Measurements from ENCODE around the gene NEURL1B. TPM values are rescaled to one million over a fixed set of nuclear protein-coding genes. Genes with fewer than 3 reads are reported as not detected.
"Not testable (repeated sequence)": the region's sequence is repeated elsewhere in the genome, so short reads cannot be mapped to it uniquely, and the experiment has no call there.

The NEURL1B gene
- total RNA-seq, 1 experiment from 2014 or later: 18.8 TPM

GRCh38 chr5:172664681-172665541 lies 23.8 kb downstream of the NEURL1B start:
- no peak overlapping the region for H3K27ac ChIP-seq
- H3K4me3 ChIP-seq: no peak overlapping the region
- DNase-seq: no peak
- H3K4me1 ChIP-seq: peaks cover 19% of the 10 kb centered on the region
- no peaks in the 10 kb centered on the region for H3K9me3 ChIP-seq (replicated peaks)
- no peaks in the 10 kb centered on the region for H3K27me3 ChIP-seq
- H3K36me3 ChIP-seq: no peaks in the 10 kb centered on the region; the same call in 1 of the 2 replicates

GRCh38 chr5:172666251-172666650 lies 25.2 kb downstream of the NEURL1B start:
- Histone ChIP-seq H3K4me1 (peaks cover 9% of the 10 kb centered on the region), H3K27me3 (no peaks in the 10 kb centered on the region), H3K9me3 (replicated peaks) (no peaks in the 10 kb centered on the region), H3K4me3 (no peak overlapping the region), H3K36me3 (peaks cover 4% of the 10 kb centered on the region; the same call in 1 of the 2 replicates), H3K27ac (no peak overlapping the region)
- DNase-seq: no peak

- peak overlapping the region; percentile 29; the same call in 1 of the 2 replicates for H3K27ac ChIP-seq
- H3K9me3 ChIP-seq (replicated peaks): no peaks in the 10 kb centered on the region
- no peaks in the 10 kb centered on the region for H3K27me3 ChIP-seq
- H3K4me1 ChIP-seq: peaks cover 8% of the 10 kb centered on the region
- H3K36me3 ChIP-seq: peaks cover 8% of the 10 kb centered on the region; the same call in 1 of the 2 replicates
- H3K4me3 ChIP-seq: no peak overlapping the region
- DNase-seq: no peak
Measured at GRCh38 chr5:172667786-172668593, 26.9 kb downstream of the NEURL1B start.

DNA sequence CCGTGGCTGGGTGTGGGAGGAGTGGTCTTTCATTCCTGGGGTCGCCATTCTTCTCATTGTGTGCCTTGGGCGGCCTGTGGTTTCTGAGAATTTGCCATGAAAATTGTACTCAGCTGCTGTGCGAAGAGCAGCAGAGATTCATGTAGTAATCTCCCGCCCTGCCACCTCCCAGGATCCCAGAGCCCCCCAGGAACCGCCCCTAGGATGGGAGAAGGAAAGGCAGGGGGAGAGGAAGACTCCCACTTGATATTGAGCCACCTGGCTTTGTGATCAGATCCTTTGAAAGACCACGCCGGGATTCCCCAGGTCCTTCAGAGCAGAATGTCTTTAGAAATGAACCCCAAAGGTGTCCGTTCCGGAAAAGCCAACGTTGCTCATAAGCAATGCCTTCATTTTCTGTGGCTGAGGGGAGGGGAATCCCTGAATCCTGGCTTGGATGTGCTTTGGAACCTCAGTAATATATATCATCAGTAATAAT lies 27.6 kb downstream of the NEURL1B start:
- Histone ChIP-seq H3K27ac (peak overlapping the region; percentile 29; the same call in 1 of the 2 replicates), H3K9me3 (replicated peaks) (no peaks in the 10 kb centered on the region), H3K36me3 (peaks cover 10% of the 10 kb centered on the region; the same call in 1 of the 2 replicates), H3K27me3 (no peaks in the 10 kb centered on the region), H3K4me3 (no peak overlapping the region), H3K4me1 (peaks cover 8% of the 10 kb centered on the region)
- DNase-seq: peak; percentile 31 to 43

DNA sequence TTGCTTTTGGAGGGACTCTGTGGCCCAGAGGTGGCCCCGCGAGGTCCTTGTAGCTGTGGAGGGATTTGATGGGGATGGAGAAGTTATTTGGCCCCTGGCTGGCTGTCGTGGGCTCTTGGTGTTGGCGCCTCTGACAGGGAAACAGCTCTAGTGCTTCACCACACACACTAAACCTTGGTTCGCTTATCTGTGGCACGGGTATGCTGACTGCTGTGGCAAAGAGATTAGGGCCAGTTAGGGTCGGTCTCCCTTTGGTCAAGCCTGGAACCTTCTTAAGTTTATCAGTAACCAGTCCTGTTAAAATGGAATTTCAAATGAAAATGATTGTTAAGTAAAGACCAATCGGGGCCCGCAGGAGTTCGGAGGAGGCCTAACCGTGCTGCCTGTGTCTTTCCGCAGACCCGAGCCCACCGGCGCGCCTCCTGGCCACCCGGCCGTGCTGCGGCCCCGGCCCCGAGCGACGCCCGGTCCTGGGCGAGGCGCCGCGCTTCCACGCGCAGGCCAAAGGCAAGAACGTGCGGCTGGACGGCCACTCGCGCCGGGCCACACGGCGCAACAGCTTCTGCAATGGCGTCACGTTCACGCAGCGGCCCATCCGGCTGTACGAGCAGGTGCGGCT lies 28.4 kb downstream of the NEURL1B start:
- no peak for DNase-seq
- Histone ChIP-seq H3K4me3 (no peak overlapping the region), H3K36me3 (peaks cover 10% of the 10 kb centered on the region; the same call in 1 of the 2 replicates), H3K27me3 (no peaks in the 10 kb centered on the region), H3K27ac (no peak overlapping the region), H3K4me1 (peaks cover 8% of the 10 kb centered on the region), H3K9me3 (replicated peaks) (no peaks in the 10 kb centered on the region)

GRCh38 chr5:172670005-172670402 lies 28.9 kb downstream of the NEURL1B start:
- Histone ChIP-seq H3K4me3 (no peak overlapping the region), H3K4me1 (peaks cover 8% of the 10 kb centered on the region), H3K27ac (no peak overlapping the region), H3K9me3 (replicated peaks) (no peaks in the 10 kb centered on the region), H3K27me3 (no peaks in the 10 kb centered on the region), H3K36me3 (peaks cover 10% of the 10 kb centered on the region; the same call in 1 of the 2 replicates)
- no peak for DNase-seq

DNA sequence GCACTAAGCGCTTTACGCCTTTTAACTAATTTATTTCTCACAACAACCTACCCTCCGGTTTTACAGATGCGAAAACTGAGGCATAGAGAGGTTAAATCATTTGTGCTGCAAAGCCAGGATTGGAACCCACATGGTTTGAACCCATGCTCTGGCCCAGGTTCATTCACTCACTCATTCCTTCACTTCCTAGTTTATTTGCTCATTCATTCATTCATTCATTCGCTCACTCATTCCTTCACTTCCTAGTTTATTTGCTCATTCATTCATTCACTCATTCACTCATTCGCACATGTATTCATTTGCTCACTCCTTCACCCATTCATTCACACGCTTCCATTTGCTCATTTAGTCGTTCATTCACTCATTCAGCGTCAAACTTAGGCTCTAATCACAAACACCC lies 29.4 kb downstream of the NEURL1B start:
- Histone ChIP-seq H3K9me3 (replicated peaks) (no peaks in the 10 kb centered on the region), H3K27me3 (no peaks in the 10 kb centered on the region), H3K4me3 (no peak overlapping the region), H3K4me1 (peaks cover 8% of the 10 kb centered on the region), H3K27ac (no peak overlapping the region), H3K36me3 (peaks cover 10% of the 10 kb centered on the region; the same call in 1 of the 2 replicates)
- DNase-seq: no peak

DNA sequence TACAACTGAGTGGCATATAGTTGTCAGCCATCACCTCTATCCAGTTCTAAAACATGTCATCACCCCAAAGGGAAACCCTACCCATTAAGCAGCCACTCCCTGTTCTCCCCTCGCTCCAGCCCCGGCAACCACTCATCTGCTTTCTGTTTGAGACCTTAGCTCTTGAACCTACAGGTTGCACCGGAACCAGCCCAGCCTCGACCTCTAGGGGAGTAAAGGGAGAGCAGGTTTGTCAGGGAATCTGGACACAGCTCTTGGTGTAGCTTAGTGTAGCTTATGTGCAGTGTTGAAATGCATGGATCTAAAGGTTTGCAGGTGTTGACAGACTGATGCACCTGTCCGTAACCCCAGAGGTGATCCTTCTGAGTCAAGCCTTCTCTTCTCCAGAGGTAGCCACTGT lies 30.0 kb downstream of the NEURL1B start:
- no peak overlapping the region for H3K4me3 ChIP-seq
- no peak overlapping the region for H3K27ac ChIP-seq
- DNase-seq: no peak
- H3K27me3 ChIP-seq: no peaks in the 10 kb centered on the region
- H3K9me3 ChIP-seq (replicated peaks): no peaks in the 10 kb centered on the region
- peaks cover 8% of the 10 kb centered on the region for H3K4me1 ChIP-seq
- peaks cover 10% of the 10 kb centered on the region; the same call in 1 of the 2 replicates for H3K36me3 ChIP-seq

- H3K4me3 ChIP-seq: no peak overlapping the region
Measured at GRCh38 chr5:172672681-172673080, 31.6 kb downstream of the NEURL1B start.

GRCh38 chr5:172674155-172674554 lies 33.1 kb downstream of the NEURL1B start:
- no peak for DNase-seq
- Histone ChIP-seq H3K4me3 (no peak overlapping the region), H3K4me1 (no peaks in the 10 kb centered on the region), H3K36me3 (peaks cover 10% of the 10 kb centered on the region; the same call in 1 of the 2 replicates), H3K27ac (no peak overlapping the region), H3K9me3 (replicated peaks) (no peaks in the 10 kb centered on the region), H3K27me3 (no peaks in the 10 kb centered on the region)

More at GRCh38 chr5:172672681-172673080, 31.6 kb downstream of the NEURL1B start:
- Histone ChIP-seq H3K36me3 (peaks cover 10% of the 10 kb centered on the region; the same call in 1 of the 2 replicates), H3K9me3 (replicated peaks) (no peaks in the 10 kb centered on the region), H3K27me3 (no peaks in the 10 kb centered on the region), H3K27ac (no peak overlapping the region), H3K4me1 (peaks cover 8% of the 10 kb centered on the region)
- DNase-seq: no peak

GRCh38 chr5:172676914-172677475 lies 35.9 kb downstream of the NEURL1B start:
- DNase-seq: no peak
- no peaks in the 10 kb centered on the region for H3K27me3 ChIP-seq
- H3K4me3 ChIP-seq: no peak overlapping the region
- no peaks in the 10 kb centered on the region for H3K4me1 ChIP-seq
- H3K9me3 ChIP-seq (replicated peaks): no peaks in the 10 kb centered on the region
- H3K36me3 ChIP-seq: 0 out of 2 replicates have a peak, but pooled peaks cover 5% of the 10 kb centered on the region
- H3K27ac ChIP-seq: no peak overlapping the region

GRCh38 chr5:172678362-172678874 lies 37.4 kb downstream of the NEURL1B start:
- H3K27me3 ChIP-seq; H3K4me3 ChIP-seq; DNase-seq; H3K27ac ChIP-seq; H3K9me3 ChIP-seq (replicated peaks); H3K4me1 ChIP-seq; H3K36me3 ChIP-seq: not testable (repeated sequence)

- Histone ChIP-seq H3K9me3 (replicated peaks) (no peaks in the 10 kb centered on the region), H3K36me3 (peaks cover 7% of the 10 kb centered on the region; the same call in 1 of the 2 replicates), H3K4me3 (no peak overlapping the region), H3K4me1 (no peaks in the 10 kb centered on the region), H3K27ac (no peak overlapping the region), H3K27me3 (no peaks in the 10 kb centered on the region)
- peak in 1 of 2 experiments; percentile 34 for DNase-seq
Measured at GRCh38 chr5:172678902-172679301, 37.8 kb downstream of the NEURL1B start.

Measured in SJCRH30 (cell line).